Body of pancreas (tissue), 4 donors: ENCODE data around the gene MAZ. TPM values are rescaled to one million over a fixed set of nuclear protein-coding genes. Genes with fewer than 3 reads are reported as not detected.

Source experiments
- ATAC-seq: fragments of 150-250 bp; one replicate; pipeline ENCODE4 v1.9.1; 2016
- DNase-seq, 4 donors: peaks; one replicate each; pipeline ENCODE4 v3.0.0-alpha.2; 2019
- H3K27ac ChIP-seq, 4 donors: fragments of 200-600 bp; sonication (generic); 1 replicate in 3 of 4; 2 replicates in 1 of 4; pipeline versions ENCODE4 v1.5.1 to v1.6.1; 2016 to 2019; ENCODE audit warnings: mild to moderate bottlenecking in 1 of 4, mixed read lengths in 1 of 4, moderate library complexity in 1 of 4
- H3K27me3 ChIP-seq, 2 donors: fragments of 200-600 bp; sonication (generic); one replicate each; pipeline ENCODE4 v1.6.0; 2016; ENCODE audit warnings: mild to moderate bottlenecking in 1 of 2
- H3K36me3 ChIP-seq, 2 donors: fragments of 200-600 bp; sonication (generic); replicated peaks in 1 of 2; 2 replicates each; pipeline ENCODE4 v1.5.1; 2016; ENCODE audit warnings: low read depth in 2 of 2; ENCODE audit not compliant: insufficient read depth in 1 of 2
- H3K4me1 ChIP-seq: fragments of 200-600 bp; sonication (generic); one replicate; pipeline ENCODE4 v1.6.0; 2016
- H3K4me3 ChIP-seq, 2 donors: fragments of 200-600 bp; sonication (generic); 1 replicate in 1 of 2; 2 replicates in 1 of 2; pipeline ENCODE4 v1.5.1; 2016 to 2019
- H3K9me3 ChIP-seq, 3 donors: fragments of 200-600 bp; sonication (generic); 1 replicate in 2 of 3; 2 replicates in 1 of 3; pipeline ENCODE4 v1.5.1; 2016
- CTCF ChIP-seq, 7 experiments: fragments of 450-650 bp in 4 of 7; fragments of 200-600 bp in 3 of 7; sonication (generic) in 3 of 7; IDR thresholded peaks; one replicate each; pipeline ENCODE4 v1.5.1; 2016 to 2019; ENCODE audit warnings: antibody characterized with exemption in 7 of 7
- POLR2A ChIP-seq, 3 donors: fragments of 450-650 bp; IDR thresholded peaks; one replicate each; pipeline ENCODE4 v1.6.1; 2016; ENCODE audit warnings: antibody characterized with exemption in 3 of 3, mild to moderate bottlenecking in 2 of 3
- WGBS, 2 donors: methylation state at CpG; one replicate each; pipeline ENCODE4 v1.1.5; 2017; 5-methylcytosine and 5-hydroxymethylcytosine counted together
- intact Hi-C: fragments of 100-400 bp; cut with DNase I; formaldehyde crosslinking; loops from one replicate; pipeline ENCODE4 v1.15.1; 2023
- total RNA-seq, 2 donors: library from RNA; depleted of rRNA; stranded (reverse); fragments of >200 nt; gene quantifications; one replicate each; pipeline ENCODE4 v1.1.0, GENCODE V29; 2016

MAZ gene
- total RNA-seq, 2 donors from 2014 or later = 57.9 to 125 TPM

- H3K27ac ChIP-seq = peak within 1 kb of the TSS; percentile 73 to 91 (median 88)
- peak within 1 kb of the TSS; percentile 9 to 70 for H3K4me3 ChIP-seq
- TF ChIP-seq CTCF (IDR thresholded peaks at IDR 0.05) = peak in 1 of 7 experiments; percentile 14
- TF ChIP-seq POLR2A (IDR thresholded peaks at IDR 0.05) = peak; percentile 46 to 72 (median 60)
- intact Hi-C loops = no loop called here
- H3K4me1 ChIP-seq = peaks cover 82% of the 10 kb centered on the region
- WGBS, 2 donors = 0% methylated on average over 2 to 4 of the region's 4 CpGs
- no peaks in the 10 kb centered on the region for H3K9me3 ChIP-seq
- H3K27me3 ChIP-seq = no peaks in the 10 kb centered on the region
- ATAC-seq (peak; percentile 37), DNase-seq (peak; percentile 76 to 86 (median 84))
- no peaks in the 10 kb centered on the region for H3K36me3 ChIP-seq
Measured at GRCh38 chr16:29820271-29820701, 14.0 kb downstream of the MAZ start, which contains the start of gene MVP. Gene MVP, plus strand, starts transcription at chr16:29820462. Its CDS starts 10,088 bp downstream, at chr16:29830550.

- peak overlapping the region; percentile 73 to 91 (median 88) for H3K27ac ChIP-seq
- peak; percentile 45 for ATAC-seq
- peak in 2 of 3 donors; percentile 15 to 69 for TF ChIP-seq POLR2A (IDR thresholded peaks at IDR 0.05)
- TF ChIP-seq CTCF (IDR thresholded peaks at IDR 0.05) = no peak
- peak overlapping the region; percentile 9 to 70 for H3K4me3 ChIP-seq
- 2 to 8% methylated on average over 7 to 11 of the region's 11 CpGs for WGBS, 2 donors
- H3K4me1 ChIP-seq = peaks cover 88% of the 10 kb centered on the region
- DNase-seq = peak; percentile 66 to 80 (median 78)
- H3K27me3 ChIP-seq = no peaks in the 10 kb centered on the region
- H3K36me3 ChIP-seq = no peaks in the 10 kb centered on the region
- no peaks in the 10 kb centered on the region for H3K9me3 ChIP-seq
- intact Hi-C loops = no loop called here
Measured at GRCh38 chr16:29820730-29821642, 14.7 kb downstream of the MAZ start.

- DNase-seq = peak in 1 of 4 donors; percentile 45
- H3K9me3 ChIP-seq = no peaks in the 10 kb centered on the region
- H3K36me3 ChIP-seq = no peaks in the 10 kb centered on the region
- no peaks in the 10 kb centered on the region for H3K27me3 ChIP-seq
- H3K4me1 ChIP-seq = peaks cover 95% of the 10 kb centered on the region
- peak; percentile 8 for ATAC-seq
- H3K4me3 ChIP-seq = peak overlapping the region; percentile 9 to 70
- WGBS, 2 donors = 20 to 21% methylated on average over 7 of the region's 7 CpGs
- peak overlapping the region; percentile 73 to 91 (median 88) for H3K27ac ChIP-seq
- intact Hi-C loops = no loop called here
- TF ChIP-seq CTCF (IDR thresholded peaks at IDR 0.05) (no peak), POLR2A (IDR thresholded peaks at IDR 0.05) (no peak)
Measured at GRCh38 chr16:29821643-29822115, 15.3 kb downstream of the MAZ start.

- H3K27ac ChIP-seq = peak overlapping the region; percentile 71 to 86 (median 78)
Measured at GRCh38 chr16:29824589-29825144, 18.3 kb downstream of the MAZ start.

More at GRCh38 chr16:29824589-29825144, 18.3 kb downstream of the MAZ start:
- no peaks in the 10 kb centered on the region for H3K27me3 ChIP-seq
- intact Hi-C loops = no loop called here
- TF ChIP-seq CTCF (IDR thresholded peaks at IDR 0.05) (no peak), POLR2A (IDR thresholded peaks at IDR 0.05) (peak in 2 of 3 donors; percentile 23 to 36)
- 6 to 23% methylated on average over 7 of the region's 7 CpGs for WGBS, 2 donors
- ATAC-seq (peak; percentile 33), DNase-seq (peak in 1 of 4 donors; percentile 35)
- no peaks in the 10 kb centered on the region for H3K9me3 ChIP-seq
- H3K4me3 ChIP-seq = no peak overlapping the region
- peaks cover 95% of the 10 kb centered on the region for H3K4me1 ChIP-seq
- no peaks in the 10 kb centered on the region for H3K36me3 ChIP-seq
